ENCODE measurements around the gene C19orf85. TPM values are rescaled to one million over a fixed set of nuclear protein-coding genes. Genes with fewer than 3 reads are reported as not detected.

The C19orf85 gene
- total and polyA plus RNA-seq, 10 of the 15 experiments (the other 5 are each of a cell fraction or from before 2014, with no cell fraction given), result not detected

DNA sequence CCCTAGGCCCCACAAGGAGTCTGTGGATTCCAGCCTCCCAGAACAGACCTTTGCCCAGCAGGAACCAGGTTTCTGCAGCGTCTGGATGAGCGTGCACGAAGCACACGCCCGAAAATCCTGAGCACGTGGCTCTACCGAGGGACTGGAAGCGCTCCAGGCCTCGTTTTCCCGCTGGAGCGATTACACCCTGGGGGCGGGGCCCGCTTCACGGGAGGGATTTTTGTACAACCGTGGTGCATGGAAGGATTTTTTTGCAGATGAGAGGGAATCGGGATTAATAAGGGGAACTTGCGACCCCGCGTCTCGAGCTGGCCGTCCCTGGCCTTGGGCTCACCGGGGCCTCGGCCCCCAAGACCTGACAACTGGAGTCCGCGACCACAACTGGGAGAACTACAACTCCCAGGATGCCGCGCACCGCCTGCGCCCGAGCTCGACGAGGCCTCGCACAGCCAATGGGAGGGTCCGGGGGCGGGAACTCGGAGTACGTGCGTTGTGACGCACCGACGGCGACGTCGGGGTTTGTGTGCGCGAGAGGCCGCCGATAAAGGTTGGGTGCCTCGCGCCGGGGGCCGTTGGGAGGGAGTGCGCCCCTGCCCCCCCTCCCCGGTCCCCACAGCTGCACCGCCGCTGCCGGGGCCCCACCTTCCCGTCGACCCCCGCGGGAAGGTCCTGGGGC is 11.7 kb upstream of the C19orf85 start, which contains the start of gene ZNF628:
Gene ZNF628, plus strand, starts transcription at position 518 of the 676 bp plus-strand sequence. CDS start 3,294 bp downstream, outside the sequence.
- H3K9ac ChIP-seq (ENCODE audit: control insufficient read depth, insufficient read depth, low read length), result peak within 1 kb of the TSS; percentile 77
- no peaks in the 10 kb centered on the region for H4K20me1 ChIP-seq (ENCODE audit: control insufficient read depth, insufficient read depth)
- H3K27me3 ChIP-seq (replicated peaks in 1 of 2; ENCODE audit: control insufficient read depth in 2 of 2, insufficient read depth in 2 of 2, low read length in 1 of 2), result no peaks in the 10 kb centered on the region
- H3K9me3 ChIP-seq (replicated peaks; ENCODE audit: control insufficient read depth, insufficient read depth, low read length), result no peaks in the 10 kb centered on the region
- DNase-seq (ENCODE audit: low read depth, low spot score), result peak; percentile 83
- peak; percentile 97 for ATAC-seq
- peak; percentile 86 for FAIRE-seq
- SMC1A ChIA-PET (ENCODE audit: uncharacterized antibody, unreplicated experiment), result interaction anchor here (0.8 to 1.4 kb wide), 9 partner anchors 9 to 161 kb away, joined by 3 to 9 read pairs (median 4); partner anchors contain the start of genes FIZ1, ISOC2, NAT14 and ZNF524
- peak within 1 kb of the TSS; percentile 91 for H2AFZ ChIP-seq (ENCODE audit: control insufficient read depth, low read depth, low read length)
- CTCF ChIA-PET, result interaction anchor here (0.6 to 3.7 kb wide), 9 partner anchors 9 to 215 kb away, joined by 3 to 34 read pairs (median 5); partner anchors contain the start of genes ISOC2, KMT5C and NAT14
- intact Hi-C loops (cut with micrococcal nuclease; ENCODE audit: unreplicated experiment), result no loop called here
- RAD21 ChIA-PET (ENCODE audit: unreplicated experiment), result interaction anchor here (1.1 to 2.1 kb wide), 11 partner anchors 9 to 1339 kb away, joined by 3 to 21 read pairs (median 6); partner anchors contain the start of genes CCDC106, CNOT3, FIZ1 and HSPBP1
- no TSS peak for BruUV-seq (replicated peaks)
- peaks cover 0 to under 1% of the 10 kb centered on the region in 2 experiments; a peak in 1 of 4 replicates for H3K36me3 ChIP-seq (ENCODE audit: control insufficient read depth in 2 of 2, insufficient read depth in 2 of 2, low read length in 1 of 2)
- H3K4me2 ChIP-seq (ENCODE audit: control insufficient read depth, insufficient read depth), result peak within 1 kb of the TSS; percentile 56
- in situ Hi-C loops (cut with MboI), result no loop called here
- peak within 1 kb of the TSS; percentile 86 for H3K4me3 ChIP-seq
- POLR2A ChIA-PET, result interaction anchor here (0.6 to 2.4 kb wide), 17 partner anchors 9 to 260 kb away, joined by 3 to 14 read pairs (median 5); partner anchors contain the start of genes HSPBP1, ISOC2, KMT5C and PPP6R1
- H3K27ac ChIP-seq (ENCODE audit: control insufficient read depth, insufficient read depth), result peak within 1 kb of the TSS; percentile 74
- peaks cover 22% of the 10 kb centered on the region for H3K4me1 ChIP-seq (ENCODE audit: control insufficient read depth, insufficient read depth, low read length)
- H3K79me2 ChIP-seq (ENCODE audit: control insufficient read depth, insufficient read depth, low read length), result peaks cover 6% of the 10 kb centered on the region
- WGBS (ENCODE audit: insufficient coverage, insufficient replicate concordance, low lambda C conversion rate, missing lambda C conversion rate), result under 1% methylated on average over 46 of the region's 61 CpGs
- peak; percentile 9 for TF ChIP-seq FOS (IDR thresholded peaks at IDR 0.05; ENCODE audit: borderline replicate concordance, extremely low read depth, insufficient read length)
- peak; percentile 20; the same call in 1 of the 2 replicates for TF ChIP-seq TBL1XR1 (IDR thresholded peaks at IDR 0.05; ENCODE audit: low read depth, low read length)
- TF ChIP-seq SUZ12 (IDR thresholded peaks at IDR 0.05; ENCODE audit: unreplicated experiment), result no peak
- TF ChIP-seq, protein P1, sequence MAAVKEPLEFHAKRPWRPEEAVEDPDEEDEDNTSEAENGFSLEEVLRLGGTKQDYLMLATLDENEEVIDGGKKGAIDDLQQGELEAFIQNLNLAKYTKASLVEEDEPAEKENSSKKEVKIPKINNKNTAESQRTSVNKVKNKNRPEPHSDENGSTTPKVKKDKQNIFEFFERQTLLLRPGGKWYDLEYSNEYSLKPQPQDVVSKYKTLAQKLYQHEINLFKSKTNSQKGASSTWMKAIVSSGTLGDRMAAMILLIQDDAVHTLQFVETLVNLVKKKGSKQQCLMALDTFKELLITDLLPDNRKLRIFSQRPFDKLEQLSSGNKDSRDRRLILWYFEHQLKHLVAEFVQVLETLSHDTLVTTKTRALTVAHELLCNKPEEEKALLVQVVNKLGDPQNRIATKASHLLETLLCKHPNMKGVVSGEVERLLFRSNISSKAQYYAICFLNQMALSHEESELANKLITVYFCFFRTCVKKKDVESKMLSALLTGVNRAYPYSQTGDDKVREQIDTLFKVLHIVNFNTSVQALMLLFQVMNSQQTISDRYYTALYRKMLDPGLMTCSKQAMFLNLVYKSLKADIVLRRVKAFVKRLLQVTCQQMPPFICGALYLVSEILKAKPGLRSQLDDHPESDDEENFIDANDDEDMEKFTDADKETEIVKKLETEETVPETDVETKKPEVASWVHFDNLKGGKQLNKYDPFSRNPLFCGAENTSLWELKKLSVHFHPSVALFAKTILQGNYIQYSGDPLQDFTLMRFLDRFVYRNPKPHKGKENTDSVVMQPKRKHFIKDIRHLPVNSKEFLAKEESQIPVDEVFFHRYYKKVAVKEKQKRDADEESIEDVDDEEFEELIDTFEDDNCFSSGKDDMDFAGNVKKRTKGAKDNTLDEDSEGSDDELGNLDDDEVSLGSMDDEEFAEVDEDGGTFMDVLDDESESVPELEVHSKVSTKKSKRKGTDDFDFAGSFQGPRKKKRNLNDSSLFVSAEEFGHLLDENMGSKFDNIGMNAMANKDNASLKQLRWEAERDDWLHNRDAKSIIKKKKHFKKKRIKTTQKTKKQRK (IDR thresholded peaks at IDR 0.05; ENCODE audit: low read depth, low read length), result no peak
- TF ChIP-seq, protein P2, sequence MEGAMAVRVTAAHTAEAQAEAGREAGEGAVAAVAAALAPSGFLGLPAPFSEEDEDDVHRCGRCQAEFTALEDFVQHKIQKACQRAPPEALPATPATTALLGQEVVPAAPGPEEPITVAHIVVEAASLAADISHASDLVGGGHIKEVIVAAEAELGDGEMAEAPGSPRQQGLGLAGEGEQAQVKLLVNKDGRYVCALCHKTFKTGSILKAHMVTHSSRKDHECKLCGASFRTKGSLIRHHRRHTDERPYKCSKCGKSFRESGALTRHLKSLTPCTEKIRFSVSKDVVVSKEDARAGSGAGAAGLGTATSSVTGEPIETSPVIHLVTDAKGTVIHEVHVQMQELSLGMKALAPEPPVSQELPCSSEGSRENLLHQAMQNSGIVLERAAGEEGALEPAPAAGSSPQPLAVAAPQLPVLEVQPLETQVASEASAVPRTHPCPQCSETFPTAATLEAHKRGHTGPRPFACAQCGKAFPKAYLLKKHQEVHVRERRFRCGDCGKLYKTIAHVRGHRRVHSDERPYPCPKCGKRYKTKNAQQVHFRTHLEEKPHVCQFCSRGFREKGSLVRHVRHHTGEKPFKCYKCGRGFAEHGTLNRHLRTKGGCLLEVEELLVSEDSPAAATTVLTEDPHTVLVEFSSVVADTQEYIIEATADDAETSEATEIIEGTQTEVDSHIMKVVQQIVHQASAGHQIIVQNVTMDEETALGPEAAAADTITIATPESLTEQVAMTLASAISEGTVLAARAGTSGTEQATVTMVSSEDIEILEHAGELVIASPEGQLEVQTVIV (IDR thresholded peaks at IDR 0.05; ENCODE audit: borderline replicate concordance, partially characterized antibody), result no peak
- no peak for TF ChIP-seq MEF2A (IDR thresholded peaks at IDR 0.05; ENCODE audit: insufficient read depth, low read depth, low read length)
- TF ChIP-seq NFYB (IDR thresholded peaks at IDR 0.05; ENCODE audit: insufficient read depth, low read depth, low read length), result peak; percentile 95
- TF ChIP-seq, protein P3, sequence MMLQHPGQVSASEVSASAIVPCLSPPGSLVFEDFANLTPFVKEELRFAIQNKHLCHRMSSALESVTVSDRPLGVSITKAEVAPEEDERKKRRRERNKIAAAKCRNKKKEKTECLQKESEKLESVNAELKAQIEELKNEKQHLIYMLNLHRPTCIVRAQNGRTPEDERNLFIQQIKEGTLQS (IDR thresholded peaks at IDR 0.05; ENCODE audit: borderline replicate concordance, extremely low read depth, low read depth, low read length), result 0 out of 2 replicates have a peak, but pooled peaks have one; percentile 26
- TF ChIP-seq, protein P4, sequence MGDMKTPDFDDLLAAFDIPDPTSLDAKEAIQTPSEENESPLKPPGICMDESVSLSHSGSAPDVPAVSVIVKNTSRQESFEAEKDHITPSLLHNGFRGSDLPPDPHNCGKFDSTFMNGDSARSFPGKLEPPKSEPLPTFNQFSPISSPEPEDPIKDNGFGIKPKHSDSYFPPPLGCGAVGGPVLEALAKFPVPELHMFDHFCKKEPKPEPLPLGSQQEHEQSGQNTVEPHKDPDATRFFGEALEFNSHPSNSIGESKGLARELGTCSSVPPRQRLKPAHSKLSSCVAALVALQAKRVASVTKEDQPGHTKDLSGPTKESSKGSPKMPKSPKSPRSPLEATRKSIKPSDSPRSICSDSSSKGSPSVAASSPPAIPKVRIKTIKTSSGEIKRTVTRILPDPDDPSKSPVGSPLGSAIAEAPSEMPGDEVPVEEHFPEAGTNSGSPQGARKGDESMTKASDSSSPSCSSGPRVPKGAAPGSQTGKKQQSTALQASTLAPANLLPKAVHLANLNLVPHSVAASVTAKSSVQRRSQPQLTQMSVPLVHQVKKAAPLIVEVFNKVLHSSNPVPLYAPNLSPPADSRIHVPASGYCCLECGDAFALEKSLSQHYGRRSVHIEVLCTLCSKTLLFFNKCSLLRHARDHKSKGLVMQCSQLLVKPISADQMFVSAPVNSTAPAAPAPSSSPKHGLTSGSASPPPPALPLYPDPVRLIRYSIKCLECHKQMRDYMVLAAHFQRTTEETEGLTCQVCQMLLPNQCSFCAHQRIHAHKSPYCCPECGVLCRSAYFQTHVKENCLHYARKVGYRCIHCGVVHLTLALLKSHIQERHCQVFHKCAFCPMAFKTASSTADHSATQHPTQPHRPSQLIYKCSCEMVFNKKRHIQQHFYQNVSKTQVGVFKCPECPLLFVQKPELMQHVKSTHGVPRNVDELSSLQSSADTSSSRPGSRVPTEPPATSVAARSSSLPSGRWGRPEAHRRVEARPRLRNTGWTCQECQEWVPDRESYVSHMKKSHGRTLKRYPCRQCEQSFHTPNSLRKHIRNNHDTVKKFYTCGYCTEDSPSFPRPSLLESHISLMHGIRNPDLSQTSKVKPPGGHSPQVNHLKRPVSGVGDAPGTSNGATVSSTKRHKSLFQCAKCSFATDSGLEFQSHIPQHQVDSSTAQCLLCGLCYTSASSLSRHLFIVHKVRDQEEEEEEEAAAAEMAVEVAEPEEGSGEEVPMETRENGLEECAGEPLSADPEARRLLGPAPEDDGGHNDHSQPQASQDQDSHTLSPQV (IDR thresholded peaks at IDR 0.05), result no peak
- TF ChIP-seq MYC (IDR thresholded peaks at IDR 0.05; ENCODE audit: insufficient read depth, insufficient read length, insufficient replicate concordance, low read length, severe bottlenecking), result peak; percentile 38

Data from GM12878 (cell line).